HepG2 (cell line): ENCODE results near the gene CDC6.

Experiments used
- CTCF ChIP-seq: sonication (generic); formaldehyde crosslinking; IDR thresholded peaks from 2 replicates; pipeline ENCODE4 v1.5.0; 2020; ENCODE audit warnings: mild to moderate bottlenecking, missing genetic modification reagents, moderate library complexity
- ELK4 ChIP-seq: sonication (generic); formaldehyde crosslinking; IDR thresholded peaks from 2 replicates; pipeline ENCODE4 v1.9.0; 2021; ENCODE audit warnings: missing genetic modification reagents, borderline replicate concordance
- IKZF5 ChIP-seq: IDR thresholded peaks from 2 replicates; pipeline ENCODE4 v1.6.1; 2018; ENCODE audit warnings: missing genetic modification reagents, mild to moderate bottlenecking, missing compliant biosample characterization
- KAT2B ChIP-seq: fragments of 150-350 bp; IDR thresholded peaks from 2 replicates; pipeline ENCODE4 v1.6.1; 2014; ENCODE audit warnings: low read depth, low read length, borderline replicate concordance
- ZNF280D ChIP-seq: sonication (generic); formaldehyde crosslinking; IDR thresholded peaks from 2 replicates; pipeline ENCODE4 v1.5.1; 2020; ENCODE audit warnings: mild to moderate bottlenecking, missing genetic modification reagents
- ZNF431 ChIP-seq: sonication (generic); formaldehyde crosslinking; IDR thresholded peaks from 2 replicates; pipeline ENCODE4 v1.9.0; 2022; ENCODE audit warnings: missing genetic modification reagents, low read depth, mild to moderate bottlenecking, borderline replicate concordance
- ZSCAN29 ChIP-seq: sonication (generic); formaldehyde crosslinking; conservative IDR thresholded peaks from 2 replicates; pipeline ENCODE4 v1.4.0; 2020; ENCODE audit warnings: mild to moderate bottlenecking, missing genetic modification reagents

GRCh38 chr17:40347319-40348135 lies 59.8 kb downstream of the CDC6 start:
- TF ChIP-seq ELK4 (CRISPR knock-in tag) (no peak), ZSCAN29 (CRISPR knock-in tag) (no peak), ZNF280D (CRISPR knock-in tag) (no peak), ZNF431 (CRISPR knock-in tag) (no peak), KAT2B (no peak), IKZF5 (no peak), CTCF (CRISPR knock-in tag) (no peak)
